Progenitor cell of endocrine pancreas (in vitro differentiated cells): Measurements from ENCODE around the gene MBL2. TPM values are rescaled to one million over a fixed set of nuclear protein-coding genes. Genes with fewer than 3 reads are reported as not detected.

Experiments used
- DNase-seq: peaks from one replicate; pipeline ENCODE4 v3.0.0; 2021; ENCODE audit warnings: low spot score; ENCODE audit not compliant: unreplicated experiment
- H3K27ac Mint-ChIP-seq: 2 replicates; pipeline ENCODE4 v1.8.0; 2021; ENCODE audit warnings: mild to moderate bottlenecking, moderate library complexity, mixed read lengths
- H3K27me3 Mint-ChIP-seq: 2 replicates; pipeline ENCODE4 v1.8.0; 2021; ENCODE audit warnings: mixed read lengths
- H3K36me3 Mint-ChIP-seq: 2 replicates; pipeline ENCODE4 v1.8.0; 2022; ENCODE audit warnings: mixed read lengths; ENCODE audit not compliant: insufficient read depth
- H3K4me1 Mint-ChIP-seq: 2 replicates; pipeline ENCODE4 v1.8.0; 2021; ENCODE audit warnings: low read depth, mixed read lengths
- H3K4me3 Mint-ChIP-seq: 2 replicates; pipeline ENCODE4 v1.8.0; 2021; ENCODE audit warnings: low read depth, mild to moderate bottlenecking, moderate library complexity, mixed read lengths
- H3K9me3 Mint-ChIP-seq: 2 replicates; pipeline ENCODE4 v1.8.0; 2021; ENCODE audit warnings: low read depth, mixed read lengths
- total RNA-seq: library from RNA; stranded (reverse); gene quantifications from 2 replicates; pipeline ENCODE4 v1.2.1, GENCODE V29; 2021
- TF ChIP-seq, protein P1 (sequence below): fragments of 200-600 bp; sonication (generic); IDR thresholded peaks from one replicate; pipeline ENCODE4 v1.5.0; 2021; ENCODE audit warnings: antibody characterized with exemption, mild to moderate bottlenecking; ENCODE audit not compliant: unreplicated experiment

MBL2 gene
- total RNA-seq, 1 donor from 2014 or later, result not detected

DNA sequence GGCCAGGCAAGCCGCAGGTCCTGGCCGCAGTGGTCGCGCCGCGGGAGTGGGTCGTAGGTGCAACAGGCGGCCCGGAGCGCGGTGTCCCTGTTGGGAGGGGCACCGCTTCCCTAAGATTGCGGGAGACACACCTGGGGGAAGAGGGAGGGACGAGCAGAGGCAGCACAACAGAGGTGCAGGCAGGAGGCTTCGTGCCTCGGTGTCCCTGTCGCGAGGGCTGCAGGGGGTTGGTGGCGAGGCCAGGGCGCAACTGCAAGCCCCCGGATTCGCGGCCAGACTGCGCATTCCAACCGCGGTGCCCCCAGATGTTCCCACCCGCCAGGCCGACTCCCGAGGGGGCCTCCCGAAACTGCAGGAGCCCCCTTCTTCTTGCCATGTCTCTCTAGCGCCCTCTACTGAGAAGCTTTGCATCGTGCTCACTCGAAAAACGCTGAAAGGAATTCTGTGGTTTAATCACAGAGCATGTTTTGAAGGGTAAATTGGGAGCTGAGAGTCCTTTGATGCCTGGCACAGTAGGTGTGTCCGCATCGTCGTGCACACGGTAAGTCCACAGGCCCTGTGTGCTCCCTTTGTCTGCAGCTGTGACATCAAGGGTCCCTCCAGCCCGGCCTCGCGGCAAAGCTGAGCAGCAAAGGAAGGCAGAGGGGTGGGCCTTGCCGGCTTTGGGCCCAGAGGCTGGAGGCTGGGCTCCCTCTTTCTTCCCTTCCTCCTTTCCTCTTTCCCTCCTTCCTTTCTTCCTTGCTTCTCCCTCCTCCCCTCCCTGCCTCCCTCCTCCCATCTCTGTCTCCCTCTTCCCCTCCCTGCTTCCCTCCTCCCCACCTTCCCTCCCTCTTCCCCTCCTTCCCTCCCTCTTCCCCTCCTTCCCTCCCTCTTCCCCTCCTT is 6.2 kb upstream of the MBL2 start:
- no peak for DNase-seq
- Mint-ChIP-seq H3K4me1 (peaks cover 10% of the 10 kb centered on the region), H3K4me3 (no peak overlapping the region), H3K9me3 (no peaks in the 10 kb centered on the region), H3K27ac (no peak overlapping the region), H3K36me3 (no peaks in the 10 kb centered on the region), H3K27me3 (no peaks in the 10 kb centered on the region)
- TF ChIP-seq, protein P1, sequence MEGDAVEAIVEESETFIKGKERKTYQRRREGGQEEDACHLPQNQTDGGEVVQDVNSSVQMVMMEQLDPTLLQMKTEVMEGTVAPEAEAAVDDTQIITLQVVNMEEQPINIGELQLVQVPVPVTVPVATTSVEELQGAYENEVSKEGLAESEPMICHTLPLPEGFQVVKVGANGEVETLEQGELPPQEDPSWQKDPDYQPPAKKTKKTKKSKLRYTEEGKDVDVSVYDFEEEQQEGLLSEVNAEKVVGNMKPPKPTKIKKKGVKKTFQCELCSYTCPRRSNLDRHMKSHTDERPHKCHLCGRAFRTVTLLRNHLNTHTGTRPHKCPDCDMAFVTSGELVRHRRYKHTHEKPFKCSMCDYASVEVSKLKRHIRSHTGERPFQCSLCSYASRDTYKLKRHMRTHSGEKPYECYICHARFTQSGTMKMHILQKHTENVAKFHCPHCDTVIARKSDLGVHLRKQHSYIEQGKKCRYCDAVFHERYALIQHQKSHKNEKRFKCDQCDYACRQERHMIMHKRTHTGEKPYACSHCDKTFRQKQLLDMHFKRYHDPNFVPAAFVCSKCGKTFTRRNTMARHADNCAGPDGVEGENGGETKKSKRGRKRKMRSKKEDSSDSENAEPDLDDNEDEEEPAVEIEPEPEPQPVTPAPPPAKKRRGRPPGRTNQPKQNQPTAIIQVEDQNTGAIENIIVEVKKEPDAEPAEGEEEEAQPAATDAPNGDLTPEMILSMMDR, result peak; percentile 25

DNA sequence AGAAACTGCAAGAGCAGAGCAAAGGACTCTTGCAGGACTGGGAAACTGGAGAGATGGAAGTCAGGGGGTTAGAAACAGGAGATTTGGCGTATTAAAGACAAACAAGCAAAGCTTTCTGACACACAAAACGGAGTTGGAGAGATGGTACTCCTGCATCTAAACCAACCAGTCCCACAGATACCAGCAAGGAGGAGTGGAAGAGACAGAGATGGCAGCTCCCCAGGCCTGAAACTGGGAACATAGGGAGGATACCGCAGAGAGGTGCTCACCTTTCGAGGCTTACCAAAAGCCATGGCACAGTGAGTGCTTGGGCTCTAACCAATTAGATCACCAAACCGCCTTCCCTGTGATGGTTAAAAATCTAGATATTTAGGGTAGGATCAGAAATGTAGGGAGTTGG is 4.8 kb upstream of the MBL2 start:
- no peaks in the 10 kb centered on the region for H3K36me3 Mint-ChIP-seq
- H3K4me1 Mint-ChIP-seq, result peaks cover 12% of the 10 kb centered on the region
- DNase-seq, result no peak
- H3K27ac Mint-ChIP-seq, result no peak overlapping the region
- no peaks in the 10 kb centered on the region for H3K9me3 Mint-ChIP-seq
- TF ChIP-seq, protein P1, result no peak
- no peak overlapping the region for H3K4me3 Mint-ChIP-seq
- H3K27me3 Mint-ChIP-seq, result no peaks in the 10 kb centered on the region

DNA sequence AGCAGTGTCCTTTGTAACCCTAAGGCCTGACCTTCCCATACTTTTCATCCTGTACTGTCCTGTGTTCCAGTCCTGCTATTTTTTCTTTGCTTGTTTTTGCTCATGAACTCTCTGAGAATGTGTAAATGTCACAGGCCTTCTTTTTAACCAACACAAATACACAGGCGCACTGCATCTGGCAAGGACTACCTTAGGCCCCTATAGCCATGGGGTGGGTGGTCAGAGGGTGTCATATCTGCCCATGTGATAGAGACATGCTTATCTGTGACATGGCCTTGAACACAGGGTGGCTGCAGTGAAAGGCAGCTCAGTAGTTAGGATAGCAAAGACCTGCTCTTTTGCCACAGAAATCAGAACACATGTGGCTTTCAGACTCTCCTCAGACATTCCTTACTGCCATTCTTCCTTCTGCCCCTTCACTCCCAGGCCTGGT is 3.9 kb upstream of the MBL2 start:
- Mint-ChIP-seq H3K9me3 (no peaks in the 10 kb centered on the region), H3K4me3 (no peak overlapping the region), H3K4me1 (peaks cover 12% of the 10 kb centered on the region), H3K27ac (no peak overlapping the region), H3K36me3 (no peaks in the 10 kb centered on the region), H3K27me3 (no peaks in the 10 kb centered on the region)
- no peak for DNase-seq
- TF ChIP-seq, protein P1, result no peak

DNA sequence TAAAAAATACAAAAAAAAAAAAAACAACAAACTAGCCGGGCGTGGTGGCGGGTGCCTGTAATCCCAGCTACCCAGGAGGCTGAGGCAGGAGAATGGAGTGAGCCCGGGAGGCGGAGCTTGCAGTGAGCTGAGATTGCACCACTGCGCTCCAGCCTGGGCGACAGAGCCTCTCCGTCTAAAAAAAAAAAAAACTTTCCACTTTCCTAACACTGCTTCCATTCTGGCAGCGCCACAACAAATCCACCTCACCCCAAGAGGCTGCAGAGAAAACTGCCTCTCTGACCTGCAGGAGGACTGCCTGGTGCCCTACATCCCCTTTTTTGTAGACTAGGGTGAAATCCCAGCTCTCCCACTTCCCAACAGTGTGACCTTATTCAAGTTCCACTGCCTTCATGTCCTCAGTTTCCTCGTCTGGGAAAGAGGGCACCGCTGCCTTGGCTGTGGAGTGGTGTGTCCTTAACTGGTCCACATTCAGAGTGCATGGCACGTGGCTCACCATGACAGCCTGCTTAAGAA is 2.6 kb upstream of the MBL2 start:
- no peak overlapping the region for H3K4me3 Mint-ChIP-seq
- no peak for DNase-seq
- TF ChIP-seq, protein P1, result no peak
- H3K27ac Mint-ChIP-seq, result no peak overlapping the region
- no peaks in the 10 kb centered on the region for H3K36me3 Mint-ChIP-seq
- no peaks in the 10 kb centered on the region for H3K9me3 Mint-ChIP-seq
- H3K4me1 Mint-ChIP-seq, result peaks cover 12% of the 10 kb centered on the region
- H3K27me3 Mint-ChIP-seq, result no peaks in the 10 kb centered on the region

DNA sequence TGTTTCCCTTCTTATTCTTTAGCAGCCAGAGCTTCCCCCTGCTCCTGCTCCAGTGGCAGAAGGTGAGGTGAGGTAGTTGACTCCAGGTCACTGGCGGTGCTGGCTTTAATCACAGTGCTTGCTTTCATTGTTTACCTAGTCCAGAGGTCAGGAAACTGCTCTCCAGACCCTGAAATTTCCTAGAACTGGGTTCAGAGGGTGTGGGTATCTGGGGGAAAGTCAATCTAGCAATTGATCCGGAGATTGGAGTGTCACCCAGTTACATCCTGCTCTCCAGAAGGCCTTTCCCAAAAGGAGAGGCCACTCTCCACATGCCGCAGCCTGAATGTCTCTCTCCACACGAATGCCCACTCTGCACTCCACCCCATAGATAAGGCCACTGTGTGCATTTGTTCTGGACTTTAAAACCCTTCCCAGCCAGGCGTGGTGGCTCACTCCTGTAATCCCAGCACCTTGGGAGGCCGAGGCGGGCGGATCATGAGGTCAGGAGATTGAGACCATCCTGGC is 2.1 kb upstream of the MBL2 start:
- Mint-ChIP-seq H3K27me3 (no peaks in the 10 kb centered on the region), H3K27ac (no peak overlapping the region), H3K4me1 (peaks cover 12% of the 10 kb centered on the region), H3K4me3 (no peak overlapping the region), H3K9me3 (no peaks in the 10 kb centered on the region), H3K36me3 (no peaks in the 10 kb centered on the region)
- DNase-seq, result no peak
- TF ChIP-seq, protein P1, result no peak
